ENCODE results near the gene PRPF40B.

Gene PRPF40B

GRCh38 chr12:49683599-49684309 is 60.4 kb downstream of the PRPF40B start:
- DNase-seq (ENCODE audit: low read depth in 3 of 3), result no peak

GRCh38 chr12:49684310-49684854 is 61.0 kb downstream of the PRPF40B start:
- DNase-seq (ENCODE audit: low read depth in 3 of 3), result no peak

GRCh38 chr12:49687941-49688340 is 64.6 kb downstream of the PRPF40B start:
- no peak for DNase-seq (ENCODE audit: low read depth in 3 of 3)

- no peak for DNase-seq (ENCODE audit: low read depth in 3 of 3)
Observed at GRCh38 chr12:49689237-49689636, 65.9 kb downstream of the PRPF40B start.

GRCh38 chr12:49689785-49690184 is 66.4 kb downstream of the PRPF40B start:
- DNase-seq (ENCODE audit: low read depth in 3 of 3), result no peak

GRCh38 chr12:49692851-49693250 is 69.5 kb downstream of the PRPF40B start:
- no peak for DNase-seq (ENCODE audit: low read depth in 3 of 3)

GRCh38 chr12:49693931-49694444 is 70.6 kb downstream of the PRPF40B start:
- DNase-seq (ENCODE audit: low read depth in 3 of 3), result no peak

Data from stimulated activated CD4-positive, alpha-beta T cell treated with anti-CD3 and anti-CD28 coated beads, TNF-alpha, amount 100 ng/mL, for 48 hours (primary cell).